NOMO-1 treated with DMSO at 0.1 percent for 48 hours (cell line): ENCODE results near the gene PCBP2.
"Not testable (repeated sequence)": the region's sequence is repeated elsewhere in the genome, so short reads cannot be mapped to it uniquely, and the experiment has no call there.

ENCODE experiments used
- DNase-seq: peaks from one replicate; lab custom pipeline; 2025; ENCODE audit not compliant: unreplicated experiment; lab: John Stamatoyannopoulos, UW

Gene PCBP2

GRCh38 chr12:53451661-53452158, at the start of gene PCBP2:
Gene PCBP2, plus strand, starts transcription at chr12:53452102. Its CDS starts 2,699 bp downstream, at chr12:53454801.
- DNase-seq = peak; percentile 100

DNA sequence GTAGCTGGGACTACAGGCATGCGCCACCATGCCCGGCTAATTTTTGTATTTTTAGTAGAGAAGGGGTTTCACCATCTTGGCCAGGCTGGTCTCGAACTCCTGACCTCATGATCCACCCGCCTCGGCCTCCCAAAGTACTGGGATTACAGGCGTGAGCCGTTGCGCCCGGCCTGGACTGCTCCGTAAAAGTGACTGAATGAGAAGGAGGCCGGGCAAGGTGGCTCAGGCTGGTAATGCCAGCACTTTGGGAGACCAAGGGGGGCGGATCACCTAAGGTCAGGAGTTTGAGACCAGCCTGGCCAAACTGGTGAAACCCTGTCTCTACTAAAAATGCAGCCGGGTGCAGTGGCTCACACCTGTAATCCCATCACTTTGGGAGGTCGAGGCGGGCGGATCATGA, 49.6 kb upstream of the PCBP2 start:
- not testable (repeated sequence) for DNase-seq

DNA sequence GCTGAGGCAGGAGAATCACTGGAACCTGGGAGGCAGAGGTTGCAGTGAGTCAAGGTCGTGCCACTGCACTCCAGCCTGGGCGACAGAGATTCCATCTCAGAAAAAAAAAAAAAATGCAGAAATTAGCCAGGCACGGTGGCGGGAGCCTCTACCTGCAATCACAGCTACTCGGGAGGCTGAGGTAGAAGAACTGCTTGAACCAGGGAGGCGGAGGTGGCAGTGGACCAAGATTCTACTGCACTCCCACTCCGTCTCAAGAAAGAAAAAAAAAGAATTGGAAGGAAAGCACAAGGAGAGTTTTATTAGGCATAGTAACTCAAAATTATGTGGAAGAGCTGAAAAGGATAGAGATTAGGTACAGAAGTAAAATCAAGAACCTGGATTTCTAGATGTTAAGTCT, 49.0 kb upstream of the PCBP2 start:
- no peak for DNase-seq

- DNase-seq = no peak
These were observed 41.0 kb upstream of the PCBP2 start for GRCh38 chr12:53410951-53411350.

DNA sequence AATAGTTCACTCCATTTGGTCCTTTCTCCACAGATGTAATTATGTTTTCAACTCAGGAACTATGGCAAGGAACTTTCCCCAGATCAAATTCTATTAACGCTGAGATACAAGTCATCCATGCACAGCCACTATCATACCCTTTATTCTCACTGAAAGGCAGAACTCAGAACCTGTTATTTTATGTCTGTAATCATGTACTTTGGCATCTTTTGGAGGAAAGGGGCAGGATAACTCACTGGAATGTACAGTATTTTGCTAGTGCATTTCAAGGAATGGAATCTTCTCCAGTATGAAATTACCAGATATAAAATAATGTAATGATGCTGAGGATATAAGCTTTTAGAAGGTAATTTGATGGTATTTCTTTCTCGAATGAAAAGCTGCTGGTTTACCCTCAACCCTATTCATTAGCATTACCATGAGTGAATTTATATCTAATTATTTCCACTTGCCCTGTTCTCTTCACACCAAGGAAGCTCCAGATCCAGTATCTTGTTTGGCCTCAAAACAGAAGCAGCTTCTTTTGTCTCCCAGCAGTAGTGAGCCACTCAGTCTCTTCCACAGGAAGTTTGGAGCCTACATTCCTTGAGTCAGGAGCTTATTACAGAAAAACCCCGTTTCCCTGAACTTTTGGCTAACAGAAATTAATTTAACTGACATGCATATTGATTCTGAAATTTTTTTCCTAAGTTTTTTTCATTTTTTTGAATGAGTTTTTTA, 38.3 kb upstream of the PCBP2 start:
- no peak for DNase-seq

GRCh38 chr12:53414756-53415417, 37.0 kb upstream of the PCBP2 start:
- DNase-seq = no peak

DNA sequence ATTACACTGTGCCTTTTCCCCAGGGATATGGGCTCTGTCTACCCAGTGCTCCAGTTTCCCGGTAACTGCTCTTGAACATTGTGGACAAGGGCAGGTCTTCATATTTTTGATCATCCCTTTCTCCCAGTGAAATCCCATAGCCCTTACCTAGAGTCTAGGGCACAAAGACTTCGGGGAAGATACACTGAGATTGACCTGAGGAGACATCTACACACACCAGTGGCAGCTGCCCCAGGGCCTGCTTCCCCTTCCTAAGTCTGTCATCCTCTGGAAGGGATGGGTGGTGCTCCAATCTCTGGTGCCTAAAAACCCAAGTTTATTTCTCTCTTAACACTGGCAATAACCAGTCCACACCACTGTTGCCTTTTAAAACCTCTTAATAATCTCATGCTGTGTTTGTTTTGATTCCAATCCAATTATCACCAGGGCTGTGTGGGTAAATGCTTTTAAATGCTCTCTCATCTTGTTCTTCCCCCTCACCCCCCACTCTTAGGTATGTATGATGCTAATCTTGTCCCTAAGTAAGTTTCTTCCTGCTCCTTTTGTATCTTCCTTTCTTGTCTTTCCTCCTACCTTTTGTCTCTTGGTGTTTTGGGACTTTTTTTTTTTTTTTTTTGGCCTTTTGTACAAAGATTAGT, 36.0 kb upstream of the PCBP2 start:
- not testable (repeated sequence) for DNase-seq

DNA sequence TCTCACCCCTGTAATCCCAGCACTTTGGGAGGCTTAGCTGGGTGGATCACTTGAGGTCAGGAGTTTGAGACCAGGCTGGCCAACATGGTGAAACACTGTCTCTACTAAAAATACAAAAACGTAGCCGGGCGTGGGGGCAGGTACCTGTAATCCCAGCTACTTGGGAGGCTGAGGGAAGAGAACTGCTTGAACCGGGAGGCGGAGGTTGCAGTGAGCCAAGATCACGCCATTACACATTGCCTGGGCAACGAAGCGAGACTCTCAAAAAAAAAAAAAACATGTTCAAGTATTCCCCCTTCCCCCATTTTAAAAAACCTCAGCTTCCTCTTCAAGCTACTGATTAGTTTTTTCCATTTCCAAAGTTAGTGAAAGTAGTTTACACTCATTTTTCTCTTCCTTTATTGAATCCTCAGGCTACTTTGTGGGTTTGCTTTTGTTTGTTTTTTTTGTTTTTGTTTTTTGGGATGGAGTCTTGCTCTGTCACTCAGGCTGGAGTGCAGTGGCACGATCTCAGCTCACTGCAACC, 34.5 kb upstream of the PCBP2 start:
- DNase-seq = peak; percentile 93

- DNase-seq = no peak
These were observed 33.7 kb upstream of the PCBP2 start for GRCh38 chr12:53418221-53418620.

GRCh38 chr12:53419756-53420155, 32.1 kb upstream of the PCBP2 start:
- no peak for DNase-seq

DNA sequence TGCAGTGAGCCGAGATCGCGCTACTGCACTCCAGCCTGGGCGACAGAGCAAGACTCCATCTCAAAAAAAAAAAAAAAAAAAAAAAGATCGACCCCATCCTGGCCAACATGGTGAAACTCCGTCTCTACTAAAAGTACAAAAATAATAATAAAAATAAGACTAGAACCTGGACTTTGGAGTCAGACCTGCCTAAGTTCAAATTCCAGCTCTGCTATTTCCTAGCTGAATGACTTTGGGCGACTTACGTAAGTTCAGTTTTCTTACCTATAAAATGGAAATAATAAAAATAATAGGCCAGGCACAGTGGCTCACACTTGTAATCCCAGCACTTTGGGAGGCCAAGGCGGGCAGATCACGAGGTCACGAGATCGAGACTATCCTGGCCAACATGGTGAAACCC, 29.7 kb upstream of the PCBP2 start:
- DNase-seq = not testable (repeated sequence)

GRCh38 chr12:53423597-53423996, 28.3 kb upstream of the PCBP2 start, which contains the start of gene AMHR2:
Gene AMHR2, plus strand, starts transcription at chr12:53423855. Its CDS starts 80 bp downstream, at chr12:53423935.
- DNase-seq = no peak

DNA sequence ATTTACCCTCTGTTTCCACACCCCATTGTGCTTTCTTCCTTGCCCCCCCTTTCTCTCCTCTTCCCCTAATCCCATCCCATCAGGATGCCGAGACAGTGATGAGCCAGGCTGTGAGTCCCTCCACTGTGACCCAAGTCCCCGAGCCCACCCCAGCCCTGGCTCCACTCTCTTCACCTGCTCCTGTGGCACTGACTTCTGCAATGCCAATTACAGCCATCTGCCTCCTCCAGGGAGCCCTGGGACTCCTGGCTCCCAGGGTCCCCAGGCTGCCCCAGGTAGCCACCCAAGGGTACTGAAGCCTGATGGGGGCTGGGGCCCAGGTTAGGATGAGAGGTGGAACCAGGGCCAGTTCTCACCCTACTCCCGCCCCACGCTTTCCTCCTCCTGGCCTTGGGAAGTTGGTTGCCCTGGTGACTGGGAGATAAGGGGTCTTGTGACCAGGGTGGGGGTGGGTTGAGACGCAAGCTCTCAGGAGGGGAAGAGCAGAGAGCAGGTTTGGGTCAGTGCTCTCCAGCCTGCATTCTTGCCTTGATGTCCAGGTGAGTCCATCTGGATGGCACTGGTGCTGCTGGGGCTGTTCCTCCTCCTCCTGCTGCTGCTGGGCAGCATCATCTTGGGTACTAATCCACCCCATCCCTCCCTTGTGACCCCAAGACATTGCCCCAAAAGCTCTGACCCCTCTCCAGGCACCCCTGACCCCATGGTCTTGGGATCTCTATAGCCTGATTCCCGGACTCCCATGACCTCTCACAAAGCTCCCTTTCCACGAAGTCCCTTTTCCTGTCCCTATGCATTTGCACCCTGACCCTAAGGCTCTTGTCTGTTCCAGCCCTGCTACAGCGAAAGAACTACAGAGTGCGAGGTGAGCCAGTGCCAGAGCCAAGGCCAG, 27.0 kb upstream of the PCBP2 start:
- no peak for DNase-seq

DNA sequence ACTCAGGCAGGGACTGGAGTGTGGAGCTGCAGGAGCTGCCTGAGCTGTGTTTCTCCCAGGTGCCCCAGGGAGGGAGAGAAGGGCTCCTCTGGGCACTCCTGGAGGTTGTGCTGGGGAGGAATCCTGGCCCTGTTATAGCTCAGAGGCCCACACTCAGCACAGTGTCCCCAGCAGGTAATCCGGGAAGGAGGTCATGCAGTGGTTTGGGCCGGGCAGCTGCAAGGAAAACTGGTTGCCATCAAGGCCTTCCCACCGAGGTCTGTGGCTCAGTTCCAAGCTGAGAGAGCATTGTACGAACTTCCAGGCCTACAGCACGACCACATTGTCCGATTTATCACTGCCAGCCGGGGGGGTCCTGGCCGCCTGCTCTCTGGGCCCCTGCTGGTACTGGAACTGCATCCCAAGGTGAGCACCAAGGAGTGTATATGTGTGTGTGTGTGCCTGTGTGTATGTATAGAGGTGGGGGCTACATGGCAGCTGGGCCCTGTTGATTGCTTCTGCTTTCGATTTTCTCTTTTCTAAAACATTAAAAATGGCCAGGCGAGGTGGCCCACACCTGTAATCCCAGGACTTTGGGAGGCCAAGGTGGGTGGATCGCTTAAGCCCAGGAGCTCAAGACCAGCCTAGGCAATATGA, 26.3 kb upstream of the PCBP2 start:
- no peak for DNase-seq

DNA sequence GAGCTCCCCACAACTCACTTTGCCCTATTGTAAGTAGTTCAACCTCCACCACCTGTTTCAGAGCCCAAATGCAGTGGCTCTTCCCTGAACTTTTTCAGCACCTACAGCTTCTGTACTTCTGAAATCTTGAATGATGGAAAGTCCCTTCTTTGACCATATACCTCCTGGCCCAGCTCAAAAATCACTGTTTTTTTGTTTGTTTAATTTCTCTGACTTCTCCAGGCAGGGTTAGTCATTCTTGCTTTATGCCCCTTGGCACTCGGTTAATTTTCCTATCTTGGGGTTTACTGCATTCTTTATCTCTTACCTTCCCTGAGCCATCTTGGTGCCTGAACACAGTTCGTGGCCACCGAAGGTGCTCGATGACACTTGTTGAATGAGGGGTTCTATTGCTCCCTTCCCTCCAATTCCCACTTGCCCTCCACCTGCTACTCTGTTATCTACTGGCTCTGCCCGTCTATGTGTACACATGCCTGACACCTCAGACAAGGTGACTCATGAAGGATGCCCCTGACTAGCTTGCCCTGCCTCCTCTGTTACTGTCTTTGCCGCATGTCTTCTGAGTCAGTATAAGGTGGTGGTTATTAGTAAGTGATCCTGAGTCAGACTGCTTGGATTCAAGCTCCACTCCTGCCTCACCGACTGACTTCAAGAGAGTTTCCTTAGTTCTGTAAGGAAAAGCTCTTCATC, 23.9 kb upstream of the PCBP2 start:
- DNase-seq = no peak

DNA sequence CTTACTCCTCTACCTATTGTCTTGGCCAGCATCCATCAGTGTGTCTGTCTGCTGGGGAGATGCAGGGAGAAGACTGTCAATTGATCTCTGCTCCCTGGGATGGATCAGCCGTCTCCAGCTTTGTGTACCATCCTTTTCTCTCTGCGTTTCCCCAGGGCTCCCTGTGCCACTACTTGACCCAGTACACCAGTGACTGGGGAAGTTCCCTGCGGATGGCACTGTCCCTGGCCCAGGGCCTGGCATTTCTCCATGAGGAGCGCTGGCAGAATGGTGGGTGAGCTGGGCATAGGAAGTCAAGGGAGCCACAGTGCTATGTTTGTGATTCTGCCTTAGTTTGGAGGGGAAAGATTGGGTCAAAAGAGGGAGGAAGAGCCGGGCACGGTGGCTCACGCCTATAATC, 23.2 kb upstream of the PCBP2 start:
- no peak for DNase-seq

- DNase-seq = no peak
These were observed 21.8 kb upstream of the PCBP2 start for GRCh38 chr12:53430116-53430515.

- no peak for DNase-seq
These were observed 20.7 kb upstream of the PCBP2 start for GRCh38 chr12:53431187-53431586.

- DNase-seq = not testable (repeated sequence)
These were observed 16.6 kb upstream of the PCBP2 start for GRCh38 chr12:53435326-53435725.

DNA sequence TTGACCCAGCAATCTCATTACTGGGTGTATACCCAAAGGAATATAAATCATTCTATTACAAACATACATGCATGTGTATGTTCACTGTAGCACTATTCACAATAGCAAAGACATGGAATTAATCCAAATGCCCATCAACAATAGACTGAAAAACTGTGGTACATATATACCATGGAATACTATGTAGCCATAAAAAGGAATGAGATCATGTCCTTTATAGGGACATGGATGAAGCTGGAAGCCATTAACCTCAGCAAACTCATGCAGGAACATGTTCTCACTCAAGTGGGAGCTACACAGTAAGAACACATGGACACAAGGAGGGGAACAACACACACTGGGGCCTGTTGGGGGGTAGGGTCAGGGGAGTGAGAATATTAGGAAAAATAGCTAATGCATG, 12.3 kb upstream of the PCBP2 start:
- not testable (repeated sequence) for DNase-seq
